A673 (cell line): ENCODE results near the gene DRD2. TPM values are rescaled to one million over a fixed set of nuclear protein-coding genes. Genes with fewer than 3 reads are reported as not detected.

Experiments
- BruUV-seq: library from RNA; stranded (reverse); fragments of 400-500 nt; replicated peaks from 2 replicates; lab custom pipeline; 2021; lab: Mats Ljungman, UMichigan
- CTCF ChIA-PET: fragments of 300-600 bp; sonication (Branson Sonifier 250); formaldehyde crosslinking; loops from one replicate; lab custom pipeline; 2022; ENCODE audit warnings: antibody characterized with exemption; lab: Charles Lee
- POLR2A ChIA-PET: fragments of 300-600 bp; sonication (Branson Sonifier 250); formaldehyde crosslinking; loops from one replicate; lab custom pipeline; 2022; ENCODE audit warnings: antibody characterized with exemption; ENCODE audit not compliant: low non-redundant PET; lab: Charles Lee
- DNase-seq: peaks from one replicate; pipeline ENCODE4 v3.0.0-alpha.2; 2015; ENCODE audit warnings: low spot score
- H3K27ac ChIP-seq: fragments of 200-600 bp; sonication (generic); 2 replicates; pipeline ENCODE4 v1.5.1; 2016; ENCODE audit warnings: mixed run types, low read depth, mild to moderate bottlenecking, mixed read lengths, antibody characterized with exemption, low read length; ENCODE audit not compliant: poor library complexity, severe bottlenecking
- H3K27me3 ChIP-seq: fragments of 200-600 bp; sonication (generic); replicated peaks from 2 replicates; pipeline ENCODE4 v1.6.1; 2017; ENCODE audit warnings: mixed run types, low read depth, mild to moderate bottlenecking, mixed read lengths, antibody characterized with exemption, low read length; ENCODE audit not compliant: insufficient read depth, poor library complexity
- H3K36me3 ChIP-seq: fragments of 200-600 bp; sonication (generic); 2 replicates; pipeline ENCODE4 v1.6.1; 2016; ENCODE audit warnings: mixed run types, mild to moderate bottlenecking, mixed read lengths, antibody characterized with exemption, low read length; ENCODE audit not compliant: insufficient read depth, poor library complexity, severe bottlenecking
- H3K4me1 ChIP-seq: fragments of 200-600 bp; sonication (generic); 2 replicates; pipeline ENCODE4 v1.6.1; 2017; ENCODE audit warnings: mixed run types, mild to moderate bottlenecking, mixed read lengths, antibody characterized with exemption, low read length; ENCODE audit not compliant: insufficient read depth, poor library complexity, severe bottlenecking
- H3K4me3 ChIP-seq: fragments of 200-600 bp; sonication (generic); 2 replicates; pipeline ENCODE4 v1.5.1; 2016; ENCODE audit warnings: low read depth, mixed run types, mild to moderate bottlenecking, mixed read lengths, low read length; ENCODE audit not compliant: poor library complexity, severe bottlenecking
- H3K9me3 ChIP-seq: fragments of 200-600 bp; sonication (generic); 2 replicates; pipeline ENCODE4 v1.6.1; 2016; ENCODE audit warnings: mixed run types, low read depth, mild to moderate bottlenecking, mixed read lengths, antibody characterized with exemption, low read length; ENCODE audit not compliant: poor library complexity, severe bottlenecking
- EZH2 ChIP-seq: fragments of 200-600 bp; sonication (generic); IDR thresholded peaks from 2 replicates; pipeline ENCODE4 v1.6.1; 2017; ENCODE audit warnings: borderline replicate concordance, low read depth, mild to moderate bottlenecking, mixed read lengths, antibody characterized with exemption, low read length; ENCODE audit not compliant: poor library complexity, severe bottlenecking
- intact Hi-C: fragments of 100-400 bp; cut with micrococcal nuclease; formaldehyde crosslinking; loops from one replicate; pipeline ENCODE4 v1.10.0; 2022; ENCODE audit not compliant: unreplicated experiment
- total RNA-seq: library from RNA; stranded (reverse); gene quantifications from 2 replicates; pipeline ENCODE4 v1.2.3, GENCODE V29; 2021
- TF ChIP-seq, protein P1 (sequence below): fragments of 300-800, 200-600 bp; sonication (generic); conservative IDR thresholded peaks from 2 replicates; pipeline ENCODE4 v1.5.1; 2017; ENCODE audit warnings: low read depth, mild to moderate bottlenecking, antibody characterized with exemption, low read length, moderate library complexity, mixed read lengths

DRD2 gene
- total RNA-seq, 1 experiment from 2014 or later: 0.39 TPM

DNA sequence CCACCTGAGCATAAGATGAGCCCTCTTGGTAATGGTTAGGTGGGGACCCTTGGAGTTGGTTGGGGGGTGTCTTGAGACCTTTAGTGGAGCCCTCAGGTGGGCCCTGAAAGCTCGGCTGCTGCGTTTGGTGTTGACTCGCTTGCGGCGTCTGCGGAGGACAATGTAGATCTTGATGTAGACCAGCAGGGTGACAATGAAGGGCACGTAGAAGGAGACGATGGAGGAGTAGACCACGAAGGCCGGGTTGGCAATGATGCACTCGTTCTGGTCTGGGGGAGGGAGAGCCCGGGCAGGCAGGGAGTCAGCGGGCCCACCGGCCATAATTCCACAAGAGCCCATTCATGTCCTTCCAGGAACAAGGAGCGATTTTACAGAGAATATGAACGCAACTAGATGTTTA is 59.9 kb downstream of the DRD2 start:
- H3K4me3 ChIP-seq: no peak overlapping the region
- no peaks in the 10 kb centered on the region for H3K27me3 ChIP-seq
- CTCF ChIA-PET: no interaction called here
- TF ChIP-seq, protein P1, sequence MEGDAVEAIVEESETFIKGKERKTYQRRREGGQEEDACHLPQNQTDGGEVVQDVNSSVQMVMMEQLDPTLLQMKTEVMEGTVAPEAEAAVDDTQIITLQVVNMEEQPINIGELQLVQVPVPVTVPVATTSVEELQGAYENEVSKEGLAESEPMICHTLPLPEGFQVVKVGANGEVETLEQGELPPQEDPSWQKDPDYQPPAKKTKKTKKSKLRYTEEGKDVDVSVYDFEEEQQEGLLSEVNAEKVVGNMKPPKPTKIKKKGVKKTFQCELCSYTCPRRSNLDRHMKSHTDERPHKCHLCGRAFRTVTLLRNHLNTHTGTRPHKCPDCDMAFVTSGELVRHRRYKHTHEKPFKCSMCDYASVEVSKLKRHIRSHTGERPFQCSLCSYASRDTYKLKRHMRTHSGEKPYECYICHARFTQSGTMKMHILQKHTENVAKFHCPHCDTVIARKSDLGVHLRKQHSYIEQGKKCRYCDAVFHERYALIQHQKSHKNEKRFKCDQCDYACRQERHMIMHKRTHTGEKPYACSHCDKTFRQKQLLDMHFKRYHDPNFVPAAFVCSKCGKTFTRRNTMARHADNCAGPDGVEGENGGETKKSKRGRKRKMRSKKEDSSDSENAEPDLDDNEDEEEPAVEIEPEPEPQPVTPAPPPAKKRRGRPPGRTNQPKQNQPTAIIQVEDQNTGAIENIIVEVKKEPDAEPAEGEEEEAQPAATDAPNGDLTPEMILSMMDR: no peak
- TF ChIP-seq EZH2: no peak
- intact Hi-C loops: no loop called here
- no peaks in the 10 kb centered on the region for H3K4me1 ChIP-seq
- H3K9me3 ChIP-seq: no peaks in the 10 kb centered on the region
- no TSS peak for BruUV-seq
- H3K27ac ChIP-seq: no peak overlapping the region
- POLR2A ChIA-PET: no interaction called here
- no peaks in the 10 kb centered on the region for H3K36me3 ChIP-seq
- DNase-seq: no peak

DNA sequence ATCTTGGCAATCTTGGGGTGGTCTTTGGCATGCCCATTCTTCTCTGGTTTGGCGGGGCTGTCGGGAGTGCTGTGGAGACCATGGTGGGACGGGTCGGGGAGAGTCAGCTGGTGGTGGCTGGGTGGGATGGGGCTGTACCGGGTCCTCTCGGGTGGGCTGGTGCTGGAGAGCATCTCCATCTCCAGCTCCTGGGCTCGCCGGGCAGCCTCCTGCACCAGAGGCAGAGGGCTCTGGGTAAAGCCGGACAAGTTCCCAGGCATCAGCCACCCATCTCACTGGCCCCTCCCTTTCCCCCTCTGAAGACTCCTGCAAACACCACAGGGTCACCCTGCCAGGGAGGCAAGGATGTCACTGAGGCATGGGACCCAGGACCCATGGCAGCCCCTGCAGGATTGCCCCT is 62.5 kb downstream of the DRD2 start:
- CTCF ChIA-PET: no interaction called here
- Histone ChIP-seq H3K9me3 (no peaks in the 10 kb centered on the region), H3K4me1 (no peaks in the 10 kb centered on the region), H3K27ac (no peak overlapping the region), H3K27me3 (no peaks in the 10 kb centered on the region), H3K36me3 (no peaks in the 10 kb centered on the region), H3K4me3 (no peak overlapping the region)
- no TSS peak for BruUV-seq
- TF ChIP-seq, protein P1: no peak
- no peak for TF ChIP-seq EZH2
- DNase-seq: no peak
- intact Hi-C loops: no loop called here
- POLR2A ChIA-PET: no interaction called here

DNA sequence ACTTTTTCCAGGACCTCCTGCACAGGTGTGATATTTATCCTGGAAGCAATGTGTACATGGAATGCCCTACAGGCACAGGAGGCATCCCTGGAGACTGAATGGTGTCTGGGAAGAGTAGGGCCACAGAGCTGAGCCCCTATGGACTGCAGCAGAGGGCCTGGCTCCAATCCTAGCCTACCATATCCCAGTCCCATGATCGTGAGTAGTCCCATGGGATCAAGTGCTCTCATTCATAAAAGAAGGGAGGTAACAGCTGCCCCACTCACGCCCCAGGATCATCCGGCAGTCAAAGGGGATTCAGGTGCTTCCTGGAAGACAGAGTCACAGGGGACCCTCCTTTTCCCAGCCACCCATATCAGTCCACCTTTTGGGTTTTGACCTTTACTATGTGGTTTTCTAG is 63.7 kb downstream of the DRD2 start:
- intact Hi-C loops: no loop called here
- DNase-seq: no peak
- no TSS peak for BruUV-seq
- no peak overlapping the region for H3K4me3 ChIP-seq
- TF ChIP-seq, protein P1: no peak
- TF ChIP-seq EZH2: no peak
- H3K27me3 ChIP-seq: no peaks in the 10 kb centered on the region
- ChIA-PET POLR2A (no interaction called here), CTCF (no interaction called here)
- no peaks in the 10 kb centered on the region for H3K9me3 ChIP-seq
- H3K36me3 ChIP-seq: no peaks in the 10 kb centered on the region
- H3K27ac ChIP-seq: no peak overlapping the region
- H3K4me1 ChIP-seq: no peaks in the 10 kb centered on the region
